ENCODE measurements around the gene SSH3. TPM values are rescaled to one million over a fixed set of nuclear protein-coding genes. Genes with fewer than 3 reads are reported as not detected.
A peak's percentile ranks its signal among the peaks of the same experiment; 100 is the strongest.

SSH3 gene
- total RNA-seq, 2 experiments from 2014 or later: 9.2 to 18.5 TPM

GRCh38 chr11:67292671-67293070 lies 10.7 kb upstream of the SSH3 start:
- peaks cover 28% of the 10 kb centered on the region for H3K9me3 ChIP-seq (ENCODE audit: low read length)
- H4K20me1 ChIP-seq (ENCODE audit: insufficient read depth, low read length): no peaks in the 10 kb centered on the region
- H3K27ac ChIP-seq (ENCODE audit: low read depth, low read length, poor library complexity, severe bottlenecking): no peak overlapping the region
- peaks cover 18% of the 10 kb centered on the region; the same call in 1 of the 2 replicates for H3K79me2 ChIP-seq (ENCODE audit: insufficient read depth, low read depth, low read length)
- ChIA-PET CTCF (ENCODE audit: unreplicated experiment) (interaction anchor here (0.7 kb wide), 1 partner anchor 28 kb away, joined by 3 read pairs; no protein-coding TSS in a partner anchor), POLR2A (no interaction called here)
- intact Hi-C loops (cut with micrococcal nuclease; ENCODE audit: unreplicated experiment): no loop called here
- H3K4me1 ChIP-seq (ENCODE audit: insufficient read depth, low read length, poor library complexity, severe bottlenecking): peaks cover 29% of the 10 kb centered on the region
- H3K36me3 ChIP-seq (ENCODE audit: insufficient read depth, low read length): peaks cover 82% of the 10 kb centered on the region
- no TSS peak for BruUV-seq (replicated peaks)
- peak overlapping the region; percentile 10; the same call in 1 of the 2 replicates for H3K4me2 ChIP-seq (ENCODE audit: low read length)
- no peak overlapping the region for H3K4me3 ChIP-seq (ENCODE audit: low read depth, low read length, poor library complexity, severe bottlenecking)
- no peak overlapping the region for H2AFZ ChIP-seq (ENCODE audit: low read length)
- no peaks in the 10 kb centered on the region for H3K9me2 ChIP-seq (ENCODE audit: insufficient read depth, low read length)
- TF ChIP-seq CTCF (conservative IDR thresholded peaks at IDR 0.05; ENCODE audit: low read length): no peak
- no peak for TF ChIP-seq EZH2phosphoT487 (IDR thresholded peaks at IDR 0.05; ENCODE audit: borderline replicate concordance, low read depth, low read length)
- DNase-seq (ENCODE audit: low spot score): no peak

DNA sequence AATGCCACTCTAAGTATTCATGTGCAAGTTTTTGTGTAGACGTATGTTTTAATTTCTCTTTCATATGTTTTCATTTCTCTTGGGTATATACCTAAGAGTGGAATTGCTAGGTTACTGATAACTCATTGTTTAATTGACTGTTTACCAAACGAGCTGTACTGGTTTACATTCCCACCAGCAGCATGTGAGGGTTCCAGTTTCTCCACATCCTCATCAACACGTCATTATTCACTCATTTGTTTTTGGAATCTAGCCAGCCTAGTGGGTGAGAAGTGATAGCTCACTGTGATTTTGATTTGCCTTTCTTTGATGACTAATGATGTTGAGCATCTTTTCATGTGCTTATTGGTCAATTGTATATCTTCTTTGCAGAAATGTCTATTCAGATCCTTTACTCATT lies 10.2 kb upstream of the SSH3 start:
- H3K36me3 ChIP-seq (ENCODE audit: insufficient read depth, low read length): peaks cover 84% of the 10 kb centered on the region
- peak overlapping the region; percentile 10; the same call in 1 of the 2 replicates for H3K4me2 ChIP-seq (ENCODE audit: low read length)
- BruUV-seq (replicated peaks): no TSS peak
- peaks cover 25% of the 10 kb centered on the region for H3K4me1 ChIP-seq (ENCODE audit: insufficient read depth, low read length, poor library complexity, severe bottlenecking)
- TF ChIP-seq CTCF (conservative IDR thresholded peaks at IDR 0.05; ENCODE audit: low read length) (no peak), EZH2phosphoT487 (IDR thresholded peaks at IDR 0.05; ENCODE audit: borderline replicate concordance, low read depth, low read length) (no peak)
- intact Hi-C loops (cut with micrococcal nuclease; ENCODE audit: unreplicated experiment): no loop called here
- H3K4me3 ChIP-seq (ENCODE audit: low read depth, low read length, poor library complexity, severe bottlenecking): no peak overlapping the region
- peaks cover 28% of the 10 kb centered on the region for H3K9me3 ChIP-seq (ENCODE audit: low read length)
- POLR2A ChIA-PET: interaction anchor here (1.0 to 1.3 kb wide), 2 partner anchors 17 to 26 kb away, joined by 3 to 5 read pairs; no protein-coding TSS in a partner anchor
- H4K20me1 ChIP-seq (ENCODE audit: insufficient read depth, low read length): no peaks in the 10 kb centered on the region
- H3K9me2 ChIP-seq (ENCODE audit: insufficient read depth, low read length): no peaks in the 10 kb centered on the region
- no peak for DNase-seq (ENCODE audit: low spot score)
- peaks cover 18% of the 10 kb centered on the region; the same call in 1 of the 2 replicates for H3K79me2 ChIP-seq (ENCODE audit: insufficient read depth, low read depth, low read length)
- H2AFZ ChIP-seq (ENCODE audit: low read length): no peak overlapping the region
- H3K27ac ChIP-seq (ENCODE audit: low read depth, low read length, poor library complexity, severe bottlenecking): no peak overlapping the region
- CTCF ChIA-PET (ENCODE audit: unreplicated experiment): interaction anchor here (0.6 to 0.7 kb wide), 2 partner anchors 12 to 28 kb away, joined by 3 to 4 read pairs; no protein-coding TSS in a partner anchor

GRCh38 chr11:67295846-67296245 lies 7.5 kb upstream of the SSH3 start:
- BruUV-seq (replicated peaks): TSS peak; percentile 13
- Histone ChIP-seq H3K4me1 (ENCODE audit: insufficient read depth, low read length, poor library complexity, severe bottlenecking) (peaks cover 11% of the 10 kb centered on the region), H3K4me3 (ENCODE audit: low read depth, low read length, poor library complexity, severe bottlenecking) (no peak overlapping the region), H3K9me3 (ENCODE audit: low read length) (peaks cover 28% of the 10 kb centered on the region), H2AFZ (ENCODE audit: low read length) (no peak overlapping the region), H3K4me2 (ENCODE audit: low read length) (no peak overlapping the region), H4K20me1 (ENCODE audit: insufficient read depth, low read length) (no peaks in the 10 kb centered on the region), H3K36me3 (ENCODE audit: insufficient read depth, low read length) (peaks cover 98% of the 10 kb centered on the region), H3K79me2 (ENCODE audit: insufficient read depth, low read depth, low read length) (peaks cover 4% of the 10 kb centered on the region; the same call in 1 of the 2 replicates), H3K27ac (ENCODE audit: low read depth, low read length, poor library complexity, severe bottlenecking) (no peak overlapping the region), H3K9me2 (ENCODE audit: insufficient read depth, low read length) (no peaks in the 10 kb centered on the region)
- POLR2A ChIA-PET: no interaction called here
- DNase-seq (ENCODE audit: low spot score): peak; percentile 55
- TF ChIP-seq EZH2phosphoT487 (IDR thresholded peaks at IDR 0.05; ENCODE audit: borderline replicate concordance, low read depth, low read length) (no peak), CTCF (conservative IDR thresholded peaks at IDR 0.05; ENCODE audit: low read length) (no peak)
- CTCF ChIA-PET (ENCODE audit: unreplicated experiment): no interaction called here
- intact Hi-C loops (cut with micrococcal nuclease; ENCODE audit: unreplicated experiment): no loop called here

All from OCI-LY7 (cell line).